GM19023 (cell line): Measurements from ENCODE around the gene FCN1.
"Not testable (repeated sequence)": the region's sequence is repeated elsewhere in the genome, so short reads cannot be mapped to it uniquely, and the experiment has no call there.

Source experiments
- ATAC-seq: cut with Tn5 transposase; IDR thresholded peaks from one replicate; pipeline ENCODE4 v1.9.1; 2021; ENCODE audit warnings: mild to moderate bottlenecking, moderate library complexity; ENCODE audit not compliant: unreplicated experiment

Gene FCN1

GRCh38 chr9:134860510-134860909, 57.2 kb downstream of the FCN1 start:
- no peak for ATAC-seq

GRCh38 chr9:134858051-134858841, 59.5 kb downstream of the FCN1 start:
- peak; percentile 81 for ATAC-seq

- not testable (repeated sequence) for ATAC-seq
Measured at GRCh38 chr9:134857451-134857850, 60.3 kb downstream of the FCN1 start.

GRCh38 chr9:134855900-134856377, 61.8 kb downstream of the FCN1 start:
- ATAC-seq = no peak
